Esophagus (tissue), 2 donors: ENCODE data around the gene AANAT. TPM values are rescaled to one million over a fixed set of nuclear protein-coding genes. Genes with fewer than 3 reads are reported as not detected.

Experiments used
- polyA plus RNA-seq, 2 donors: library from polyadenylated mRNA; stranded (reverse); fragments of 200-250 nt; gene quantifications; one replicate each; pipeline ENCODE4 v1.2.3, GENCODE V29; 2013
- donor health status: healthy with polysubstance abuse.
- donor health status: Bipolar disorder and iron deficiency.

AANAT gene
- polyA plus RNA-seq, 2 donors: not detected

Other genes with a start within 250 kb of the AANAT start
- gene RNF157, start 227.1 kb upstream of the AANAT start, polyA plus RNA-seq: under 1 TPM; 0.20 to 0.44 TPM
- gene UBALD2, start 202.3 kb upstream of the AANAT start, polyA plus RNA-seq: 10 to 100 TPM; 35.4 to 49.7 TPM
- gene QRICH2, start 159.3 kb upstream of the AANAT start, polyA plus RNA-seq: 1 to 10 TPM; 2.1 to 5.6 TPM
- gene PRPSAP1, start 113.7 kb upstream of the AANAT start, polyA plus RNA-seq: 10 to 100 TPM; 34.8 to 43.1 TPM
- 10 to 100 TPM; 20.5 to 23.0 TPM for gene SPHK1, start 83.0 kb upstream of the AANAT start, polyA plus RNA-seq
- 1 to 10 TPM; 8.1 to 9.2 TPM for gene UBE2O, start 14.5 kb upstream of the AANAT start, polyA plus RNA-seq
- gene RHBDF2, start 33.8 kb downstream of the AANAT start, polyA plus RNA-seq: 10 to 100 TPM; 19.4 to 27.3 TPM
- gene CYGB, start 70.1 kb downstream of the AANAT start, polyA plus RNA-seq: 1 to 10 TPM; 3.1 to 3.7 TPM
- gene PRCD, start 72.4 kb downstream of the AANAT start, polyA plus RNA-seq: 1 to 10 TPM; 1.2 to 3.0 TPM
- 10 to 100 TPM; 17.5 to 20.2 TPM for gene ST6GALNAC2, start 118.3 kb downstream of the AANAT start, polyA plus RNA-seq
- gene ST6GALNAC1, start 176.2 kb downstream of the AANAT start, polyA plus RNA-seq: 10 to 100 TPM; 20.1 to 40.1 TPM
- 10 to 100 TPM; 10.0 to 54.0 TPM for gene MXRA7, start 243.4 kb downstream of the AANAT start, polyA plus RNA-seq